Trophoblast cell (in vitro differentiated cells and primary cell): ENCODE measurements around the gene NDFIP1.

Source experiments
- DNase-seq, 2 donors: peaks; one replicate each; pipeline ENCODE4 v3.0.0-alpha.2; 2016
- H2AFZ ChIP-seq: 2 replicates; pipeline ENCODE4 v1.6.1; 2013; ENCODE audit warnings: low read length, moderate library complexity, mild to moderate bottlenecking; ENCODE audit not compliant: insufficient read depth, poor library complexity
- H2AK5ac ChIP-seq: 2 replicates; pipeline ENCODE4 v1.6.1; 2013; ENCODE audit warnings: mild to moderate bottlenecking, low read length
- H2BK120ac ChIP-seq: 2 replicates; pipeline ENCODE4 v1.6.1; 2013; ENCODE audit warnings: low read length, mild to moderate bottlenecking, moderate library complexity; ENCODE audit not compliant: insufficient read depth, poor library complexity
- H2BK12ac ChIP-seq: 2 replicates; pipeline ENCODE4 v1.6.1; 2013; ENCODE audit warnings: mild to moderate bottlenecking, low read length, moderate library complexity
- H2BK5ac ChIP-seq: 2 replicates; pipeline ENCODE4 v1.6.1; 2013; ENCODE audit warnings: low read length, low read depth, moderate library complexity, mild to moderate bottlenecking; ENCODE audit not compliant: poor library complexity
- H3K14ac ChIP-seq: 2 replicates; pipeline ENCODE4 v1.6.1; 2013; ENCODE audit warnings: mild to moderate bottlenecking, low read length
- H3K18ac ChIP-seq: 2 replicates; pipeline ENCODE4 v1.6.1; 2013; ENCODE audit warnings: mild to moderate bottlenecking, low read length
- H3K23ac ChIP-seq: 2 replicates; pipeline ENCODE4 v1.6.1; 2013; ENCODE audit warnings: low read length
- H3K27ac ChIP-seq: 2 replicates; pipeline ENCODE4 v1.5.1; 2013; ENCODE audit warnings: low read depth, mild to moderate bottlenecking, inconsistent platforms, low read length, moderate library complexity
- H3K27me3 ChIP-seq: 2 replicates; pipeline ENCODE4 v1.6.1; 2013; ENCODE audit warnings: inconsistent platforms, mild to moderate bottlenecking, low read length, moderate library complexity; ENCODE audit not compliant: insufficient read depth
- H3K36me3 ChIP-seq, 2 experiments: 1 replicate in 1 of 2; 2 replicates in 1 of 2; pipeline ENCODE4 v1.6.1; 2013; ENCODE audit warnings: low read length in 2 of 2, mild to moderate bottlenecking in 2 of 2, moderate library complexity in 1 of 2; ENCODE audit not compliant: insufficient read depth in 2 of 2, control insufficient read depth in 1 of 2
- H3K4ac ChIP-seq: 2 replicates; pipeline ENCODE4 v1.6.1; 2013; ENCODE audit warnings: low read depth, mild to moderate bottlenecking, low read length, moderate library complexity
- H3K4me1 ChIP-seq, 2 experiments: 1 replicate in 1 of 2; 2 replicates in 1 of 2; pipeline ENCODE4 v1.6.1; 2013; ENCODE audit warnings: low read length in 2 of 2, mild to moderate bottlenecking in 2 of 2, moderate library complexity in 1 of 2; ENCODE audit not compliant: insufficient read depth in 2 of 2, control insufficient read depth in 1 of 2
- H3K4me2 ChIP-seq: 2 replicates; pipeline ENCODE4 v1.6.1; 2013; ENCODE audit warnings: inconsistent platforms, mild to moderate bottlenecking, low read length, moderate library complexity
- H3K4me3 ChIP-seq: 2 replicates; pipeline ENCODE4 v1.5.1; 2013; ENCODE audit warnings: mild to moderate bottlenecking, low read depth, low read length, inconsistent platforms
- H3K79me1 ChIP-seq: one replicate; pipeline ENCODE4 v1.6.1; 2013; ENCODE audit warnings: low read length
- H3K79me2 ChIP-seq: 2 replicates; pipeline ENCODE4 v1.6.1; 2013; ENCODE audit warnings: low read length, mild to moderate bottlenecking; ENCODE audit not compliant: control insufficient read depth, insufficient read depth, poor library complexity
- H3K9ac ChIP-seq: 2 replicates; pipeline ENCODE4 v1.6.1; 2013; ENCODE audit warnings: mild to moderate bottlenecking, low read length
- H3K9me3 ChIP-seq: 2 replicates; pipeline ENCODE4 v1.6.1; 2013; ENCODE audit warnings: low read depth, mild to moderate bottlenecking, control low read depth, inconsistent platforms, low read length; ENCODE audit not compliant: insufficient read depth
- H4K12ac ChIP-seq: 2 replicates; pipeline ENCODE4 v1.6.1; 2013; ENCODE audit warnings: low read depth, mild to moderate bottlenecking, low read length, moderate library complexity
- H4K8ac ChIP-seq: 2 replicates; pipeline ENCODE4 v1.6.1; 2013; ENCODE audit warnings: low read depth, mild to moderate bottlenecking, low read length, moderate library complexity
- H4K91ac ChIP-seq: one replicate; pipeline ENCODE4 v1.6.1; 2013; ENCODE audit warnings: low read depth, mild to moderate bottlenecking, low read length, moderate library complexity
- WGBS: extraction: QIAGEN DNeasy Blood & Tissue Kit; methylation state at CpG from one replicate; pipeline ENCODE4 v1.1.7; 2013; ENCODE audit warnings: missing lambda C conversion rate; ENCODE audit not compliant: insufficient read length, insufficient coverage; ENCODE audit errors: extremely low coverage; 5-methylcytosine and 5-hydroxymethylcytosine counted together

Gene NDFIP1

GRCh38 chr5:142179776-142180387 lies 71.3 kb downstream of the NDFIP1 start:
- Histone ChIP-seq H3K4ac (no peak overlapping the region), H3K14ac (peak overlapping the region; percentile 16), H3K9ac (no peak overlapping the region), H3K18ac (no peak overlapping the region), H2BK5ac (no peak overlapping the region), H2AK5ac (peak overlapping the region; percentile 58), H4K8ac (no peak overlapping the region), H2BK12ac (peak overlapping the region; percentile 73), H3K4me2 (no peak overlapping the region), H3K23ac (no peak overlapping the region), H2AFZ (no peak overlapping the region), H4K12ac (no peak overlapping the region), H3K79me1 (peaks cover 19% of the 10 kb centered on the region), H3K27ac (no peak overlapping the region), H3K27me3 (no peaks in the 10 kb centered on the region), H3K9me3 (no peaks in the 10 kb centered on the region), H4K91ac (peak overlapping the region; percentile 64), H3K79me2 (no peaks in the 10 kb centered on the region), H3K4me1 (peaks cover 2 to 17% of the 10 kb centered on the region in 2 experiments), H3K4me3 (no peak overlapping the region), H3K36me3 (no peaks in the 10 kb centered on the region), H2BK120ac (peak overlapping the region; percentile 37)
- DNase-seq = no peak
- WGBS = no CpG with 5 or more reads among the region's 6 CpGs

DNA sequence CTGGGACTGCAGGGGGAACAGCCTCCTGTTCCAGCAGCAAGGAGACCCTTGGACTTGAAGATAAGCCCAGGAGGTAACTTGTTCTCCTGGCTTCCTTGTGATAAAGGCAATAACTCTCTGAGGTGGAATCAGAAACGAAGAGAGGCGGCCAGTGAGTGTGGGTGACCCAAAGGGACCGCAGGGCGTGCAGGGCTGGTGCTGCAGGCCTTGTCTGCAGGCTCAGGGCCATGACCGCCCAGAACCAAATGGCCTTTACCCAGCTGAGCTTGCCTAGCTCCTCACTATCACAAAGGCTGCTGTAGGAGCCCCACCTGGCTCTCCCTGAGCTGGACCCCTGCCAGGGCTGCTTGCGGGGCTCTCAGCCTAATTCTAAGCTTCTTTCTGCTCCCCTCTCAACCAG lies 72.5 kb downstream of the NDFIP1 start:
- Histone ChIP-seq H3K79me2 (no peaks in the 10 kb centered on the region), H3K14ac (no peak overlapping the region), H2BK5ac (no peak overlapping the region), H3K79me1 (peaks cover 26% of the 10 kb centered on the region), H3K4me3 (no peak overlapping the region), H4K12ac (no peak overlapping the region), H2AFZ (no peak overlapping the region), H4K8ac (no peak overlapping the region), H3K27me3 (no peaks in the 10 kb centered on the region), H2BK120ac (no peak overlapping the region), H2AK5ac (peak overlapping the region; percentile 31), H3K4me2 (no peak overlapping the region), H4K91ac (peak overlapping the region; percentile 29), H3K4ac (no peak overlapping the region), H3K9me3 (no peaks in the 10 kb centered on the region), H3K23ac (no peak overlapping the region), H3K4me1 (peaks cover 7 to 20% of the 10 kb centered on the region in 2 experiments), H3K18ac (no peak overlapping the region), H3K9ac (no peak overlapping the region), H3K27ac (no peak overlapping the region), H2BK12ac (no peak overlapping the region), H3K36me3 (no peaks in the 10 kb centered on the region)
- WGBS = no CpG with 5 or more reads among the region's 6 CpGs
- DNase-seq = no peak

DNA sequence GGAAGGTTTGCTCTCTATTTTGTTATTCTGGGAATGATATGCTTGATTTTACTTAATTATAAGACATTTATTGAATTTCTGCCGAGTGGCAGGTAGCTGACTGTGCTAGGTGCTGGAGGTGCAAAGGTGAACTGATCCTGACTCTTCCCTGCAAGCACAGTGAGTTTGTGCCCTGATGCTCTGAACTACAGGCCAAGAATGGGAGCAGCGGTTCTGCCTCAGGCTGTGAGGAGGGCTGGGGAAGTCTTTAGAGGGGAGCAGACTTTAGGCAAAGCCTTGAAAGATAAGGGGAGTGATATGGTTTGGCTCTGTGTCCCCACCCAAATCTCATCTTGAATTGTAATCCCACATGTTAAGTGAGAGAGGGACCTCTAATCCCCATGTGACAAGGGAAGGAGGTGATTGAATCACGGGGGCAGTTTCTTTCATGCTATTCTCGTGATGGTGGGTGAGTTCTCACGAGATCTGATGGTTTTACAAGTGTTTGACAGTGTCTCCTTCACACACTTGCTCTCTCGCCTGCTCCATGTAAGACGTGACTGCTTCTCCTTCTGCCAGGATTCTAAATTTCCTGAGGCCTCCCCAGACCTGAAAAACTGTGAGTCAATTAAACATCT lies 73.1 kb downstream of the NDFIP1 start:
- Histone ChIP-seq H3K18ac (no peak overlapping the region), H3K4me1 (peaks cover 7 to 20% of the 10 kb centered on the region in 2 experiments), H3K27ac (no peak overlapping the region), H2BK5ac (no peak overlapping the region), H2BK12ac (no peak overlapping the region), H3K9me3 (no peaks in the 10 kb centered on the region), H2BK120ac (no peak overlapping the region), H4K12ac (no peak overlapping the region), H3K27me3 (no peaks in the 10 kb centered on the region), H3K23ac (no peak overlapping the region), H3K14ac (no peak overlapping the region), H3K4me3 (no peak overlapping the region), H3K79me2 (no peaks in the 10 kb centered on the region), H2AFZ (no peak overlapping the region), H3K79me1 (peaks cover 24% of the 10 kb centered on the region), H3K9ac (no peak overlapping the region), H2AK5ac (no peak overlapping the region), H3K36me3 (no peaks in the 10 kb centered on the region), H4K91ac (peak overlapping the region; percentile 39), H3K4ac (no peak overlapping the region), H4K8ac (no peak overlapping the region), H3K4me2 (no peak overlapping the region)
- WGBS = no CpG with 5 or more reads among the region's 7 CpGs
- no peak for DNase-seq

GRCh38 chr5:142182840-142183239 lies 74.3 kb downstream of the NDFIP1 start:
- H3K23ac ChIP-seq = no peak overlapping the region
- H4K8ac ChIP-seq = no peak overlapping the region
- no peaks in the 10 kb centered on the region for H3K27me3 ChIP-seq
- no peak overlapping the region for H4K91ac ChIP-seq
- no peak overlapping the region for H2BK12ac ChIP-seq
- peak overlapping the region; percentile 49 for H3K27ac ChIP-seq
- no peak overlapping the region for H2AFZ ChIP-seq
- no peak overlapping the region for H3K4me3 ChIP-seq
- no peaks in the 10 kb centered on the region for H3K9me3 ChIP-seq
- H2BK5ac ChIP-seq = no peak overlapping the region
- no peak overlapping the region for H3K18ac ChIP-seq
- peaks cover 7 to 26% of the 10 kb centered on the region in 2 experiments for H3K4me1 ChIP-seq
- peaks cover 28% of the 10 kb centered on the region for H3K79me1 ChIP-seq
- H2BK120ac ChIP-seq = no peak overlapping the region
- H3K36me3 ChIP-seq = no peaks in the 10 kb centered on the region
- no peak overlapping the region for H4K12ac ChIP-seq
- H2AK5ac ChIP-seq = no peak overlapping the region
- no peaks in the 10 kb centered on the region for H3K79me2 ChIP-seq
- DNase-seq = peak in 1 of 2 donors; percentile 8
- no peak overlapping the region for H3K14ac ChIP-seq
- H3K4me2 ChIP-seq = no peak overlapping the region
- no peak overlapping the region for H3K4ac ChIP-seq
- H3K9ac ChIP-seq = no peak overlapping the region
- no CpG with 5 or more reads among the region's 5 CpGs for WGBS
